Transverse colon (tissue), 4 donors: Measurements from ENCODE around the gene CXCL12.

Experiments used
- POLR2A ChIP-seq: fragments of 450-650 bp; IDR thresholded peaks from one replicate; pipeline ENCODE4 v1.6.1; 2016; ENCODE audit warnings: antibody characterized with exemption, mild to moderate bottlenecking, moderate library complexity
- POLR2AphosphoS5 ChIP-seq, 3 donors: sonication (generic); formaldehyde crosslinking; IDR thresholded peaks; one replicate each; pipeline ENCODE4 v1.6.1; 2016; ENCODE audit warnings: antibody characterized with exemption in 3 of 3
- TF ChIP-seq, protein P1 (sequence below), 5 experiments: fragments of 200-600 bp in 3 of 5; fragments of 450-650 bp in 2 of 5; sonication (generic) in 3 of 5; IDR thresholded peaks; 1 replicate in 2 of 5; 2 replicates in 3 of 5; pipeline ENCODE4 v1.5.1; 2016 to 2017; ENCODE audit warnings: antibody characterized with exemption in 5 of 5, inconsistent platforms in 3 of 5, mild to moderate bottlenecking in 2 of 5, moderate library complexity in 1 of 5

DNA sequence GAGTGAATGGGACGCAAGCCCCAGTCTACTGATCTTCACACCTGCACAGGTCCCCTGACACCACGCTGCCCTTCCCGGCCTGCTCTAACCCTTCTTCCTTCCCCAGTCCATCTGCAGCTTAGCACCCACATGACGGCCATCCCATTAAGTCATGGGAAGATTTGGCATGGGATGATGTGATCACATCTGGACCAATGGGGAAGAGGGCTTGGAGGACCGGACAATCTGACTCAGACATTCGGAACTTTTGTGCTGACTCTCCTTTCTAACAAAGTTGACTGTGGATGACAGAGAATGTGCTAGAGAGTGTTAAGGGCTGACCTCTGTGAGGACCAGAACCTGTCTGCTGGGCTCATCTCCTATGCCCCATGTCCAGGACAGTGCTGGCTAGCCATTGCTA lies 15.6 kb downstream of the CXCL12 start:
- TF ChIP-seq POLR2A (no peak), POLR2AphosphoS5 (IDR thresholded peaks at IDR 0.05) (no peak)
- TF ChIP-seq, protein P1, sequence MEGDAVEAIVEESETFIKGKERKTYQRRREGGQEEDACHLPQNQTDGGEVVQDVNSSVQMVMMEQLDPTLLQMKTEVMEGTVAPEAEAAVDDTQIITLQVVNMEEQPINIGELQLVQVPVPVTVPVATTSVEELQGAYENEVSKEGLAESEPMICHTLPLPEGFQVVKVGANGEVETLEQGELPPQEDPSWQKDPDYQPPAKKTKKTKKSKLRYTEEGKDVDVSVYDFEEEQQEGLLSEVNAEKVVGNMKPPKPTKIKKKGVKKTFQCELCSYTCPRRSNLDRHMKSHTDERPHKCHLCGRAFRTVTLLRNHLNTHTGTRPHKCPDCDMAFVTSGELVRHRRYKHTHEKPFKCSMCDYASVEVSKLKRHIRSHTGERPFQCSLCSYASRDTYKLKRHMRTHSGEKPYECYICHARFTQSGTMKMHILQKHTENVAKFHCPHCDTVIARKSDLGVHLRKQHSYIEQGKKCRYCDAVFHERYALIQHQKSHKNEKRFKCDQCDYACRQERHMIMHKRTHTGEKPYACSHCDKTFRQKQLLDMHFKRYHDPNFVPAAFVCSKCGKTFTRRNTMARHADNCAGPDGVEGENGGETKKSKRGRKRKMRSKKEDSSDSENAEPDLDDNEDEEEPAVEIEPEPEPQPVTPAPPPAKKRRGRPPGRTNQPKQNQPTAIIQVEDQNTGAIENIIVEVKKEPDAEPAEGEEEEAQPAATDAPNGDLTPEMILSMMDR (IDR thresholded peaks at IDR 0.05), result no peak
